ENCODE data around the gene SPACA4. TPM values are rescaled to one million over a fixed set of nuclear protein-coding genes. Genes with fewer than 3 reads are reported as not detected.
A peak's percentile ranks its signal among the peaks of the same experiment; 100 is the strongest.

SPACA4 gene
- total and polyA plus RNA-seq, 9 of the 15 experiments (the other 6 are each of a cell fraction or from before 2014, with no cell fraction given): not detected

GRCh38 chr19:48588670-48589401 is 17.7 kb upstream of the SPACA4 start (continued):
- TF ChIP-seq, protein P1, sequence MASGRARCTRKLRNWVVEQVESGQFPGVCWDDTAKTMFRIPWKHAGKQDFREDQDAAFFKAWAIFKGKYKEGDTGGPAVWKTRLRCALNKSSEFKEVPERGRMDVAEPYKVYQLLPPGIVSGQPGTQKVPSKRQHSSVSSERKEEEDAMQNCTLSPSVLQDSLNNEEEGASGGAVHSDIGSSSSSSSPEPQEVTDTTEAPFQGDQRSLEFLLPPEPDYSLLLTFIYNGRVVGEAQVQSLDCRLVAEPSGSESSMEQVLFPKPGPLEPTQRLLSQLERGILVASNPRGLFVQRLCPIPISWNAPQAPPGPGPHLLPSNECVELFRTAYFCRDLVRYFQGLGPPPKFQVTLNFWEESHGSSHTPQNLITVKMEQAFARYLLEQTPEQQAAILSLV (tag; IDR thresholded peaks at IDR 0.05): peak; percentile 7; the same call in 1 of the 2 replicates
- TF ChIP-seq NBN (IDR thresholded peaks at IDR 0.05; ENCODE audit: low read depth) (peak; percentile 95), ATF1 (CRISPR knock-in tag; IDR thresholded peaks at IDR 0.05) (no peak), ATF1 (tag; IDR thresholded peaks at IDR 0.05) (peak; percentile 87), ZNF76 (CRISPR knock-in tag; IDR thresholded peaks at IDR 0.05; ENCODE audit: borderline replicate concordance) (no peak), CC2D1A (IDR thresholded peaks at IDR 0.05) (peak; percentile 92), HDAC2 (IDR thresholded peaks at IDR 0.05) (peak; percentile 100), MEF2D (tag; conservative IDR thresholded peaks at IDR 0.05; ENCODE audit: low read depth) (0 out of 2 replicates have a peak, but pooled peaks have one; percentile 32), NFE2 (IDR thresholded peaks at IDR 0.05; ENCODE audit: low read depth) (peak; percentile 34), REST (IDR thresholded peaks at IDR 0.05; ENCODE audit: borderline replicate concordance) (peak; percentile 71), REST (CRISPR knock-in tag; IDR thresholded peaks at IDR 0.05; ENCODE audit: low read depth) (no peak), RUNX1 (IDR thresholded peaks at IDR 0.05; ENCODE audit: low read depth) (no peak), GABPA (tag; conservative IDR thresholded peaks at IDR 0.05; ENCODE audit: low read depth) (peak; percentile 33; the same call in 1 of the 2 replicates), RFX5 (IDR thresholded peaks at IDR 0.05; ENCODE audit: low read depth, low read length) (no peak), DIDO1 (tag; IDR thresholded peaks at IDR 0.05; ENCODE audit: low read depth) (no peak; the same call in 1 of the 2 replicates), HNRNPL (IDR thresholded peaks at IDR 0.05; ENCODE audit: low read depth, low read length) (no peak), GATAD2B (IDR thresholded peaks at IDR 0.05; ENCODE audit: borderline replicate concordance) (no peak; the same call in 1 of the 2 replicates), ID3 (CRISPR knock-in tag; IDR thresholded peaks at IDR 0.05) (no peak), ID3 (tag; IDR thresholded peaks at IDR 0.05) (0 out of 2 replicates have a peak, but pooled peaks have one; percentile 63), HLTF (IDR thresholded peaks at IDR 0.05) (peak; percentile 98)
